BJ (cell line): ENCODE results near the gene FNDC3B. TPM values are rescaled to one million over a fixed set of nuclear protein-coding genes. Genes with fewer than 3 reads are reported as not detected.

Experiments
- CTCF ChIA-PET: fragments of 350-600 bp; formaldehyde crosslinking; extraction: SDS; loops from one replicate; lab custom pipeline; 2021; ENCODE audit warnings: antibody characterized with exemption, inconsistent platforms; lab: Yijun Ruan, JAX
- POLR2A ChIA-PET: fragments of 300-600 bp; sonication (Branson Sonifier 250); formaldehyde crosslinking; extraction: SDS; loops from one replicate; lab custom pipeline; 2021; ENCODE audit warnings: antibody characterized with exemption; lab: Charles Lee
- DNase-seq: peaks from one replicate; pipeline ENCODE4 v3.0.0-alpha.2; 2011; ENCODE audit warnings: low read depth
- H3K27me3 ChIP-seq: 2 replicates; pipeline ENCODE4 v1.6.0; 2011; ENCODE audit warnings: low read length; ENCODE audit not compliant: control insufficient read depth, insufficient read depth
- H3K36me3 ChIP-seq: 2 replicates; pipeline ENCODE4 v1.5.1; 2011; ENCODE audit warnings: low read length; ENCODE audit not compliant: control insufficient read depth, insufficient read depth
- H3K4me3 ChIP-seq: 2 replicates; pipeline ENCODE4 v1.5.1; 2011; ENCODE audit warnings: low read depth, mild to moderate bottlenecking, control low read depth, low read length
- CTCF ChIP-seq: IDR thresholded peaks from 2 replicates; pipeline ENCODE4 v1.5.1; 2011; ENCODE audit warnings: low read depth, mild to moderate bottlenecking, control low read depth, inconsistent platforms, low read length, moderate library complexity; ENCODE audit not compliant: insufficient read depth
- polyA plus RNA-seq: library from polyadenylated mRNA; depleted of rRNA; stranded (reverse); fragments of >200 nt; gene quantifications from 2 replicates; pipeline ENCODE4 v1.2.3, GENCODE V29; 2011

FNDC3B gene
- polyA plus RNA-seq, 1 experiment = 28.6 TPM

- peaks cover 9% of the 10 kb centered on the region for H3K36me3 ChIP-seq
Observed at GRCh38 chr3:172112734-172113120, 73.3 kb downstream of the FNDC3B start.

GRCh38 chr3:172113710-172114109, 74.3 kb downstream of the FNDC3B start:
- ChIA-PET CTCF (no interaction called here), POLR2A (no interaction called here)
- DNase-seq = no peak
- Histone ChIP-seq H3K27me3 (no peaks in the 10 kb centered on the region), H3K36me3 (peaks cover 11% of the 10 kb centered on the region), H3K4me3 (no peak overlapping the region)
- TF ChIP-seq CTCF = no peak

More at GRCh38 chr3:172112734-172113120, 73.3 kb downstream of the FNDC3B start:
- Histone ChIP-seq H3K27me3 (no peaks in the 10 kb centered on the region), H3K4me3 (no peak overlapping the region)
- TF ChIP-seq CTCF = no peak
- CTCF ChIA-PET = no interaction called here
- POLR2A ChIA-PET = no interaction called here
- no peak for DNase-seq

- Histone ChIP-seq H3K27me3 (no peaks in the 10 kb centered on the region), H3K4me3 (no peak overlapping the region), H3K36me3 (peaks cover 13% of the 10 kb centered on the region)
- CTCF ChIA-PET = no interaction called here
- no peak for DNase-seq
- POLR2A ChIA-PET = no interaction called here
- TF ChIP-seq CTCF = no peak
Observed at GRCh38 chr3:172115059-172115458, 75.7 kb downstream of the FNDC3B start.

GRCh38 chr3:172115787-172116186, 76.4 kb downstream of the FNDC3B start:
- POLR2A ChIA-PET = no interaction called here
- Histone ChIP-seq H3K27me3 (no peaks in the 10 kb centered on the region), H3K4me3 (no peak overlapping the region), H3K36me3 (peaks cover 11% of the 10 kb centered on the region)
- CTCF ChIA-PET = no interaction called here
- DNase-seq = no peak
- no peak for TF ChIP-seq CTCF

- no peak for TF ChIP-seq CTCF
- DNase-seq = no peak
- Histone ChIP-seq H3K4me3 (no peak overlapping the region), H3K27me3 (no peaks in the 10 kb centered on the region), H3K36me3 (peaks cover 13% of the 10 kb centered on the region)
- ChIA-PET POLR2A (no interaction called here), CTCF (no interaction called here)
Observed at GRCh38 chr3:172118019-172118418, 78.6 kb downstream of the FNDC3B start.
